ENCODE data around the gene TMPRSS7.
"Not testable (repeated sequence)": the region's sequence is repeated elsewhere in the genome, so short reads cannot be mapped to it uniquely, and the experiment has no call there.

TMPRSS7 gene

GRCh38 chr3:112061152-112061551 is 26.6 kb downstream of the TMPRSS7 start:
- peak; percentile 28 for DNase-seq (ENCODE audit: low spot score)

GRCh38 chr3:112072387-112073060 is 38.0 kb downstream of the TMPRSS7 start:
- not testable (repeated sequence) for DNase-seq (ENCODE audit: low spot score)

GRCh38 chr3:112074006-112074405 is 39.5 kb downstream of the TMPRSS7 start:
- peak; percentile 31 for DNase-seq (ENCODE audit: low spot score)

- peak; percentile 82 for DNase-seq (ENCODE audit: low spot score)
These were observed 40.3 kb downstream of the TMPRSS7 start for GRCh38 chr3:112074616-112075497.

- DNase-seq (ENCODE audit: low spot score) = no peak
These were observed 43.9 kb downstream of the TMPRSS7 start for GRCh38 chr3:112078125-112079083.

GRCh38 chr3:112083239-112083638 is 48.7 kb downstream of the TMPRSS7 start:
- DNase-seq (ENCODE audit: low spot score) = no peak

GRCh38 chr3:112084980-112085705 is 50.6 kb downstream of the TMPRSS7 start:
- DNase-seq (ENCODE audit: low spot score) = no peak

- DNase-seq (ENCODE audit: low spot score) = no peak
These were observed 51.2 kb downstream of the TMPRSS7 start for GRCh38 chr3:112085735-112086075.

GRCh38 chr3:112086076-112086854 is 51.7 kb downstream of the TMPRSS7 start, which contains the start of gene C3orf52:
Gene C3orf52 (plus strand): TSS chr3:112086389. CDS start chr3:112086408, 19 bp downstream.
- DNase-seq (ENCODE audit: low spot score) = peak; percentile 92

GRCh38 chr3:112086875-112087524 is 52.5 kb downstream of the TMPRSS7 start:
- DNase-seq (ENCODE audit: low spot score) = no peak

- no peak for DNase-seq (ENCODE audit: low spot score)
These were observed 53.2 kb downstream of the TMPRSS7 start for GRCh38 chr3:112087746-112088145.

GRCh38 chr3:112088944-112089343 is 54.4 kb downstream of the TMPRSS7 start:
- DNase-seq (ENCODE audit: low spot score) = no peak

GRCh38 chr3:112089956-112090886 is 55.7 kb downstream of the TMPRSS7 start:
- no peak for DNase-seq (ENCODE audit: low spot score)

- no peak for DNase-seq (ENCODE audit: low spot score)
These were observed 56.5 kb downstream of the TMPRSS7 start for GRCh38 chr3:112090887-112091586.

- peak; percentile 43 for DNase-seq (ENCODE audit: low spot score)
These were observed 58.1 kb downstream of the TMPRSS7 start for GRCh38 chr3:112092496-112093179.

- DNase-seq (ENCODE audit: low spot score) = no peak
These were observed 58.6 kb downstream of the TMPRSS7 start for GRCh38 chr3:112093180-112093522.

- no peak for DNase-seq (ENCODE audit: low spot score)
These were observed 61.2 kb downstream of the TMPRSS7 start for GRCh38 chr3:112095731-112096130.

- no peak for DNase-seq (ENCODE audit: low spot score)
These were observed 61.6 kb downstream of the TMPRSS7 start for GRCh38 chr3:112096176-112096575.
